DOHH2 (cell line): ENCODE results near the gene RGS17.

Experiments used
- EZH2phosphoT487 ChIP-seq: fragments of 200-600 bp; sonication (generic); IDR thresholded peaks from 2 replicates; pipeline ENCODE4 v1.6.1; 2017; ENCODE audit warnings: borderline replicate concordance, mild to moderate bottlenecking, antibody characterized with exemption, low read length, moderate library complexity, mixed read lengths
- TF ChIP-seq, protein P1 (sequence below): fragments of 200-600 bp; sonication (generic); IDR thresholded peaks from one replicate; pipeline ENCODE4 v1.5.1; 2014; ENCODE audit warnings: antibody characterized with exemption, mild to moderate bottlenecking, low read depth, low read length; ENCODE audit not compliant: poor library complexity, severe bottlenecking

DNA sequence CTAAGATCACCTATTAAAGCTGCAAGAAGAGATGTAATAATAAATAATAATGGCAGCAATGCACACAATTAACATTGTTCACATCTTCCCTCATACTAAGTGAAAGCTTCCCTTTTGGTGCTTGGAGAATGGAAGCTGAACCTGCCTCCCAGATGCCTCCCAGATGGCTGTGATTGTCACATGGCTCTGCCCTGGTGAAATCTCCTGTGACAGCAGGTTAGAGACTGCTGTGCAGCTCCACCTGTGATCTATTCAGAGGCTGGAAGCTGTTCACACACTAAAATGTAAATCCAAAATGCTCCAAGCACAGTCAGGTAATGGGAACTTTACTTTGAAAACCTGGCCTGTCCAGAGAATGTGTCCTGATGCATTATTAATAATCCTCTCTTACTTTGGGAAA, 41.7 kb upstream of the RGS17 start:
- TF ChIP-seq, protein P1, sequence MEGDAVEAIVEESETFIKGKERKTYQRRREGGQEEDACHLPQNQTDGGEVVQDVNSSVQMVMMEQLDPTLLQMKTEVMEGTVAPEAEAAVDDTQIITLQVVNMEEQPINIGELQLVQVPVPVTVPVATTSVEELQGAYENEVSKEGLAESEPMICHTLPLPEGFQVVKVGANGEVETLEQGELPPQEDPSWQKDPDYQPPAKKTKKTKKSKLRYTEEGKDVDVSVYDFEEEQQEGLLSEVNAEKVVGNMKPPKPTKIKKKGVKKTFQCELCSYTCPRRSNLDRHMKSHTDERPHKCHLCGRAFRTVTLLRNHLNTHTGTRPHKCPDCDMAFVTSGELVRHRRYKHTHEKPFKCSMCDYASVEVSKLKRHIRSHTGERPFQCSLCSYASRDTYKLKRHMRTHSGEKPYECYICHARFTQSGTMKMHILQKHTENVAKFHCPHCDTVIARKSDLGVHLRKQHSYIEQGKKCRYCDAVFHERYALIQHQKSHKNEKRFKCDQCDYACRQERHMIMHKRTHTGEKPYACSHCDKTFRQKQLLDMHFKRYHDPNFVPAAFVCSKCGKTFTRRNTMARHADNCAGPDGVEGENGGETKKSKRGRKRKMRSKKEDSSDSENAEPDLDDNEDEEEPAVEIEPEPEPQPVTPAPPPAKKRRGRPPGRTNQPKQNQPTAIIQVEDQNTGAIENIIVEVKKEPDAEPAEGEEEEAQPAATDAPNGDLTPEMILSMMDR: no peak
- TF ChIP-seq EZH2phosphoT487: no peak
